ENCODE data around the gene FAT2.

Gene FAT2

GRCh38 chr5:151571270-151572173, 19.6 kb downstream of the FAT2 start:
- H3K9me3 ChIP-seq (ENCODE audit: insufficient read depth, low read length), result no peaks in the 10 kb centered on the region
- H2AFZ ChIP-seq (ENCODE audit: low read depth, low read length, severe bottlenecking), result no peak overlapping the region
- H3K4me2 ChIP-seq (ENCODE audit: low read depth, low read length, poor library complexity, severe bottlenecking), result no peak overlapping the region
- no peaks in the 10 kb centered on the region for H4K20me1 ChIP-seq (ENCODE audit: low read depth, low read length)
- H3K27me3 ChIP-seq (ENCODE audit: low read length), result no peaks in the 10 kb centered on the region
- H3K79me2 ChIP-seq (ENCODE audit: insufficient read depth, low read length), result no peaks in the 10 kb centered on the region
- no peak overlapping the region for H3K4me3 ChIP-seq (ENCODE audit: insufficient read depth, low read length, poor library complexity, severe bottlenecking)
- no peak overlapping the region for H3K9ac ChIP-seq (ENCODE audit: low read length)
- H3K9me2 ChIP-seq (replicated peaks; ENCODE audit: insufficient read depth, low read length), result no peaks in the 10 kb centered on the region
- TF ChIP-seq, protein P1, sequence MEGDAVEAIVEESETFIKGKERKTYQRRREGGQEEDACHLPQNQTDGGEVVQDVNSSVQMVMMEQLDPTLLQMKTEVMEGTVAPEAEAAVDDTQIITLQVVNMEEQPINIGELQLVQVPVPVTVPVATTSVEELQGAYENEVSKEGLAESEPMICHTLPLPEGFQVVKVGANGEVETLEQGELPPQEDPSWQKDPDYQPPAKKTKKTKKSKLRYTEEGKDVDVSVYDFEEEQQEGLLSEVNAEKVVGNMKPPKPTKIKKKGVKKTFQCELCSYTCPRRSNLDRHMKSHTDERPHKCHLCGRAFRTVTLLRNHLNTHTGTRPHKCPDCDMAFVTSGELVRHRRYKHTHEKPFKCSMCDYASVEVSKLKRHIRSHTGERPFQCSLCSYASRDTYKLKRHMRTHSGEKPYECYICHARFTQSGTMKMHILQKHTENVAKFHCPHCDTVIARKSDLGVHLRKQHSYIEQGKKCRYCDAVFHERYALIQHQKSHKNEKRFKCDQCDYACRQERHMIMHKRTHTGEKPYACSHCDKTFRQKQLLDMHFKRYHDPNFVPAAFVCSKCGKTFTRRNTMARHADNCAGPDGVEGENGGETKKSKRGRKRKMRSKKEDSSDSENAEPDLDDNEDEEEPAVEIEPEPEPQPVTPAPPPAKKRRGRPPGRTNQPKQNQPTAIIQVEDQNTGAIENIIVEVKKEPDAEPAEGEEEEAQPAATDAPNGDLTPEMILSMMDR (IDR thresholded peaks at IDR 0.05; ENCODE audit: insufficient read depth, low read length, poor library complexity, severe bottlenecking), result no peak
- no peak for TF ChIP-seq EZH2phosphoT487 (conservative IDR thresholded peaks at IDR 0.05; ENCODE audit: low read length)
- H3K36me3 ChIP-seq (ENCODE audit: low read length), result no peaks in the 10 kb centered on the region
- no peaks in the 10 kb centered on the region for H3F3A ChIP-seq (ENCODE audit: insufficient read depth)
- no peak overlapping the region for H3K27ac ChIP-seq (ENCODE audit: low read depth, low read length)

DNA sequence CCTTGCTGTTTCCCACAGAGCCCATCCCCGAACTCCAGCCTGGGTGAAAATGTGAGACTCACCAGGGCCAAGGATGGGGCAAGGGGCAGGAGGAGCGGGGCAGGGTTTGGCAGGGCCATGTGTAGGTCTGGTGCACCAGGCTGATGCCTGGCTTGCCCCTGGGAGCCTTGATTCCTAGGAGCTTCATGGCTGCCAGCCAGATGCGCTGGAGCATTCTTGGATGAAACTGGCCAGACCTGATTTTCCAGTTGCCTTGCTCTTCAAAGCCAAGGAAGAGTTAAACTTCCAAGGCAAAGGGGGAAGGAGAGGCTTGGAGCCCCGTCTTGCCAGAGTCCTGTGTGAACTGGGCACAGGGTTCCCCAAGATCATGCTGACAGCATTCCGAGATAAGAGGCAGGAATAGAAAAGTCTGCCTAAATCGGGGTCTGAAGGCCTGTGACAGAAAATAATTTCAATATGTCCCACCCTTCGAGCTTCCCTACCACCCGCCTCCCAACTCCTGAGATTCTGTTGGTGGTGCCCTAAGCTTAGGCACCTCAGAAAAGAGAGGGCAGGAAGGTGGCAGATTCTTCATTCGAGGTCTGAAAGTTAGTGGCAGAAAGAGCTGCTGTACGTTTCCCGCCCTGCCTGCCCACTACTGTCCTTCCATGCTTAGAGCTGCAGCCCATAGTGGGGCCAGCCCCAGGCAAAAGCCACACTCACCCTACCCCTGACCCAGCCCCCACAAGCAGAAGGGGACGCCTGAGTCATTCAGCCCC, 20.4 kb downstream of the FAT2 start:
- no peak overlapping the region for H3K27ac ChIP-seq (ENCODE audit: low read depth, low read length)
- H3K4me3 ChIP-seq (ENCODE audit: insufficient read depth, low read length, poor library complexity, severe bottlenecking), result no peak overlapping the region
- no peaks in the 10 kb centered on the region for H3K9me3 ChIP-seq (ENCODE audit: insufficient read depth, low read length)
- H4K20me1 ChIP-seq (ENCODE audit: low read depth, low read length), result no peaks in the 10 kb centered on the region
- no peaks in the 10 kb centered on the region for H3K79me2 ChIP-seq (ENCODE audit: insufficient read depth, low read length)
- TF ChIP-seq, protein P1 (IDR thresholded peaks at IDR 0.05; ENCODE audit: insufficient read depth, low read length, poor library complexity, severe bottlenecking), result no peak
- TF ChIP-seq EZH2phosphoT487 (conservative IDR thresholded peaks at IDR 0.05; ENCODE audit: low read length), result no peak
- H3K36me3 ChIP-seq (ENCODE audit: low read length), result no peaks in the 10 kb centered on the region
- no peaks in the 10 kb centered on the region for H3K9me2 ChIP-seq (replicated peaks; ENCODE audit: insufficient read depth, low read length)
- H3F3A ChIP-seq (ENCODE audit: insufficient read depth), result no peaks in the 10 kb centered on the region
- no peak overlapping the region for H3K4me2 ChIP-seq (ENCODE audit: low read depth, low read length, poor library complexity, severe bottlenecking)
- no peak overlapping the region for H2AFZ ChIP-seq (ENCODE audit: low read depth, low read length, severe bottlenecking)
- no peaks in the 10 kb centered on the region for H3K27me3 ChIP-seq (ENCODE audit: low read length)
- no peak overlapping the region for H3K9ac ChIP-seq (ENCODE audit: low read length)

GRCh38 chr5:151570058-151570457, 21.1 kb downstream of the FAT2 start:
- Histone ChIP-seq H3K9me3 (ENCODE audit: insufficient read depth, low read length) (no peaks in the 10 kb centered on the region), H3K9me2 (replicated peaks; ENCODE audit: insufficient read depth, low read length) (no peaks in the 10 kb centered on the region), H2AFZ (ENCODE audit: low read depth, low read length, severe bottlenecking) (no peak overlapping the region), H3K27me3 (ENCODE audit: low read length) (no peaks in the 10 kb centered on the region), H3F3A (ENCODE audit: insufficient read depth) (no peaks in the 10 kb centered on the region), H3K79me2 (ENCODE audit: insufficient read depth, low read length) (no peaks in the 10 kb centered on the region), H3K4me2 (ENCODE audit: low read depth, low read length, poor library complexity, severe bottlenecking) (no peak overlapping the region), H4K20me1 (ENCODE audit: low read depth, low read length) (no peaks in the 10 kb centered on the region), H3K9ac (ENCODE audit: low read length) (no peak overlapping the region), H3K4me3 (ENCODE audit: insufficient read depth, low read length, poor library complexity, severe bottlenecking) (no peak overlapping the region), H3K27ac (ENCODE audit: low read depth, low read length) (no peak overlapping the region), H3K36me3 (ENCODE audit: low read length) (no peaks in the 10 kb centered on the region)
- TF ChIP-seq EZH2phosphoT487 (conservative IDR thresholded peaks at IDR 0.05; ENCODE audit: low read length), result no peak
- TF ChIP-seq, protein P1 (IDR thresholded peaks at IDR 0.05; ENCODE audit: insufficient read depth, low read length, poor library complexity, severe bottlenecking), result no peak

Measured in SU-DHL-6 (cell line).